Myocyte (in vitro differentiated cells): Measurements from ENCODE around the gene IMMP2L. TPM values are rescaled to one million over a fixed set of nuclear protein-coding genes. Genes with fewer than 3 reads are reported as not detected.
"Not testable (repeated sequence)": the region's sequence is repeated elsewhere in the genome, so short reads cannot be mapped to it uniquely, and the experiment has no call there.

ENCODE experiments used
- DNase-seq: peaks from one replicate; pipeline ENCODE4 v3.0.0-alpha.2; 2012; ENCODE audit warnings: low read depth
- total RNA-seq: library from RNA; depleted of rRNA; stranded (reverse); fragments of >200 nt; gene quantifications from 2 replicates; pipeline ENCODE4 v1.2.3, GENCODE V29; 2014

Gene IMMP2L
- total RNA-seq, 1 donor from 2014 or later, result 12.8 TPM

- no peak for DNase-seq
These were observed 210.0 kb downstream of the IMMP2L start for GRCh38 chr7:111352319-111352718.

- no peak for DNase-seq
These were observed 216.1 kb downstream of the IMMP2L start for GRCh38 chr7:111346219-111346618.

DNA sequence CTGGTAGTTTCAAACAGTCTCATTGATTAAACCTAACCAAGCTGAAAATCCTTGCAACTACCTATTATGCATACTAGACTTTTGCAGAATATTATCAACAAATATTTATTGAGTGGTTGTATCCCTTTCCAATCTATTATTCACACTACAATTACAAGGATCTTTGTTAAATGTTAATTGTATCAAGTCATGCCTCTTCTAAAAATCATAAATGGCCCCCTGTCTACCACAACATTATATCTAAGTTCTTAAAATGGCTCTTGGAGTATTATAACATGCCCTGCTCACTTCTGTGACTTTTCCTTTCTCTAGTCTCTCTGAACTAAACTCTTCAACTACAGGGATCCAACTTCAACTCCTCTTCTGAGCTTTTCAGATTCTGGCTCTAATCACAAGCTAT lies 219.3 kb downstream of the IMMP2L start:
- no peak for DNase-seq

DNA sequence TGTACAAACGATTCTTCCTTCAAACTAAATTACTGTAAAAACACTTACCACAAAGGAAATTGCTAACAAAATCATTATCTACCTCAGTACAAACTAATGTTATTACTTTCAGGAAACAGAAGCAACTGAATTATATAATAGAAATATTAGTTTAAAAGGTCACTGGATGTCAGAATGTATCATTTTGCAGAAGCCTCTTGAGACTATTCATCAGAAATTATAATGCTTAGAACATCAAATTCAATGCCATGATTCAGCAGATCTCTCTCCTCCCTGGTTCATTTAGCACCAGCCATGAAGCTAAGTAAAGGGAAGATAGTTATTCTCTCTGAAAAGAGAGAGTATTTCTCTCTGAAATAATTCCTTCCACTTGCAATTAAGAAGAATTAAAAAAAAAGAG lies 223.3 kb downstream of the IMMP2L start:
- no peak for DNase-seq

- DNase-seq, result no peak
These were observed 229.3 kb downstream of the IMMP2L start for GRCh38 chr7:111333010-111333409.

GRCh38 chr7:111330235-111330523 lies 232.1 kb downstream of the IMMP2L start:
- no peak for DNase-seq

DNA sequence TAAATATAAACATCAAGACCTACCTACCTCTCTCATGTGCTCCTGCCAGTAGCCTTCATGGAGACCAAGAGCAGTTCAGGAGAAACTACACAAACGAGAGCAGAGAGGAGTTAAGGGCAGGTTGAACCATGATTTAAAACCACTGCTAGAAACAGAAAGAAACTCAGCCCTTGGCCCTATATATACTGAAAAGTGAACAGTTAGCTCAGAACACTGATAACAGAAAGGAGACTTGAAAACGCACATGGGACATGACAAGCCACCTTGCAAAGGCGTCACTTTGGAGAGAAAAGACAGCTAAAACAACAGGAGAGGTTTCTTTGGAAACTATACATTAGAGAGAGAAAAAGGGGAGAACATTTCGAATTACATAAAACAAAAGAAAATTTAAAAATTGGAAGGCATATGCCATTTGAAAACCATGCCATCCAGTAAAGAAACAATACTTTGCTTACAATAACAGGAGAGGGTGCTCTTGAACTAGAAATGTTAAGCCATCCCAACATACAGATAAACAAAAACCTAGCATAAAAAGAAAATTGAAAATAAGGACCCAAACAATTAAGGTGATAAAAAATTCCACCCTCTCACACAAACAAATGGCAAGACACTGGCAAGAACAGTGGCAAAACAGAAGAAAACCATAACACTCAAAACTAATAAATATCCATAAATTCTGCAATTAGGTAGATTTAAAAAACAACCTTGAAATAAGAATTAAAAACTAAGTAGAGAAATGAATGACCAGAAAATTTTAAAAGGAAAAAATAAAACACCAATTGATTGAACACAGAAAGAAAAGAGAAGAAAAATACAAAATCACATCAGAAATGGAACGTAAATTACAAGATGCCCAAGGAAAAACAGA lies 232.7 kb downstream of the IMMP2L start:
- peak; percentile 19 for DNase-seq

- DNase-seq, result no peak
These were observed 233.8 kb downstream of the IMMP2L start for GRCh38 chr7:111328487-111328886.

DNA sequence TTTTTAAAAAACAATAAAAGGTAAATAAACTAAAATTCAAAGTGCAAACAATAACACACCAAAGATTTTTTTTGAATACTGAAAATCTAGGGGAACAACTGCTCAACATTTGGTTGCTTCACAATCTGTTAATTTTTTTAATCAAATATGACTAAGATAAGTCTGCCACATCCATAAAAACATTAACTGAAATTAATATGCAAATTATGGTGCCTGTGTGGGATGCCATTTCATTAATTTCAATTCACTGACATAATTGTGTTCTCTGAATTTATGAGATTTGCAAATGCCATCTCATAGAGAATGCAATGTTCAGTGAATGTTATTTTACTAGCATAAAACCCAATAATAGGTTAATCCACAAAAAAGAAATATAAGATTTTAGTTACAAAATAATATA lies 237.5 kb downstream of the IMMP2L start:
- DNase-seq, result no peak

DNA sequence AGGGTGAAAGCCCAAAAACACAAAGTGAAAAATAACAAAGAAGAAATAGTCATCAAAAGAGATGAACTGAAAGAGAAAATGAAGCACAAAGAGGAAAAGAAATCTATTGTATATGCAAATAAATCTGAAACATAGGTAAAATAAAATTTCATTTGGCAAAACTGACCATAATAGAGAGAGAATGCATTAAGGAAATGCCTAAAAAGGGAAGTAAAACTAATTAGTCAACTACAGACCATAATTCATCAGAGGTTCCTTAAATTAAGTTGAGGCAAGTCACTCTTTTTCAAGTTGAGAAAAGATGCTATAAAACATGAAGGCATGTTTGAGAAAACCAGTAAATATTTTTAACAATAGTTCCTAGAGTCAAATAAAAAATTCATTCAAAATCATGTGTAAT lies 238.1 kb downstream of the IMMP2L start:
- DNase-seq, result no peak

DNA sequence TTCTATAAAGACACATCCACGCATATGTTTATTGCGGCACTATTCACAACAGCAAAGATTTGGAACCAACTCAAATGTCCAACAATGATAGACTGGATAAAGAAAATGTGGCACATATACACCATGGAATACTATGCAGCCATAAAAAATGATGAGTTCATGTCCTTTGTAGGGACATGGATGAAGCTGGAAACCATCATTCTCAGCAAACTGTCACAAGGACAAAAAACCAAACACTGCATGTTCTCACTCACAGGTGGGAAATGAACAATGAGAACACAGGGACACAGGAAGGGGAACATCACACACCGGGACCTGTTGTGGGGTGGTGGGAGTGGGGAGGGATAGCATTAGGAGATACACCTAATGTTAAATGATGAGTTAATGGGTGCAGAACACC lies 238.6 kb downstream of the IMMP2L start:
- DNase-seq, result not testable (repeated sequence)

DNA sequence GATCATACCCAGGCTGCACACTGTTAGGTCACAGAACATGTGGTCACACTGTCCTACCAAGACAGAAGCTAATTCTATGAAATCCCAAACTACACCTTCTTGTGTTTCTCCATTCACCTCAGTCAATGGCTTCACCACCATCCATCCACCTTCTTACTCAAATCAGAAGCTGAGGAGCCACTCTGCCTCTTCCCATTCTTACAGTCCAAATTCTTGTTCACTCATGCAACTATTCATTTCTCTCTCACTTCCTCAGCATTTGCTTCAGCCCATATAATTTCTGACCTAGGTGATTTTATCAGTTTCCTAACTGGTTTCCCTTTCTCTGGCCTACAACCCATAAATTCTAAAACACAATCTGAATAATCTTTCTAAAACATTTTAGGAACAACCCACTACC lies 242.2 kb downstream of the IMMP2L start:
- DNase-seq, result no peak

- peak; percentile 5 for DNase-seq
These were observed 249.3 kb downstream of the IMMP2L start for GRCh38 chr7:111312966-111313365.

GRCh38 chr7:111308691-111309090 lies 253.6 kb downstream of the IMMP2L start:
- peak; percentile 26 for DNase-seq

GRCh38 chr7:111301891-111302290 lies 260.4 kb downstream of the IMMP2L start:
- DNase-seq, result no peak

GRCh38 chr7:111294494-111294893 lies 267.8 kb downstream of the IMMP2L start:
- DNase-seq, result no peak

- DNase-seq, result peak; percentile 76
These were observed 270.2 kb downstream of the IMMP2L start for GRCh38 chr7:111292026-111292470.

- DNase-seq, result no peak
These were observed 271.3 kb downstream of the IMMP2L start for GRCh38 chr7:111290982-111291381.

- no peak for DNase-seq
These were observed 271.9 kb downstream of the IMMP2L start for GRCh38 chr7:111290419-111290818.

DNA sequence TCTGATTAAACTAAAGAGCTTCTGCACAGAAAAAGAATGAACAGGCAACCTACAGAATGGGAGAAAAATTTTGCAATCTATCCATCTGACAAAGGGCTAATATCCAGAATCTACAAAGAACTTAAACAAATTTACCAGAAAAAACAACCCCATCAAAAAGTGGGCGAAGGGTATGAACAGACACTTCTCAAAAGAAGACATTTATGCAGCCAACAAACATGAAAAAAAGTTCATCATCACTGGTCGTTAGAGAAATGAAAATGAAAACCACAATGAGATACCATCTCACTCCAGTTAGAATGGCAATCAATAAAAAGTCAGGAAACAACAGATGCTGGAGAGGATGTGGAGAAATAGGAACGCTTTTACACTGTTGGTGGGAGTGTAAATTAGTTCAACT lies 273.9 kb downstream of the IMMP2L start:
- DNase-seq, result not testable (repeated sequence)

- DNase-seq, result no peak
These were observed 279.7 kb downstream of the IMMP2L start for GRCh38 chr7:111282626-111283025.

DNA sequence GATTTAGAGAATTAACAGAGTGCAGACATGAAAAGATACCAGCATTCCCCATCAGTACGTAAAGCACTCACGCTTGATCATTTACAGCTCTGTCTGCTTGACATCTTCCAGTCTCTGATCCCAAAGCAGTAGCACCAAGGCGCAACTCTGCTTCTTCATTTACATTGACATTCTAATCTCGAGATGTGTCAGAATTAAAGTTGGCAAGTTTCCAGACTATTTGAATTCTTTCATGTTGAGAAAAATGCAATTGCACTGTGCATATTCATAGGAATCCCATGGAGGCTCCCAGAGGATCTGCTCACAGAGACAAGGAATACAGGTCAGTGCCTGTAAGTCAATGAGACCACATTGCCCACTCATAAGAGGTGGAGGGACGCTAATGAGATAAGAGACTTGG lies 287.4 kb downstream of the IMMP2L start:
- no peak for DNase-seq

DNA sequence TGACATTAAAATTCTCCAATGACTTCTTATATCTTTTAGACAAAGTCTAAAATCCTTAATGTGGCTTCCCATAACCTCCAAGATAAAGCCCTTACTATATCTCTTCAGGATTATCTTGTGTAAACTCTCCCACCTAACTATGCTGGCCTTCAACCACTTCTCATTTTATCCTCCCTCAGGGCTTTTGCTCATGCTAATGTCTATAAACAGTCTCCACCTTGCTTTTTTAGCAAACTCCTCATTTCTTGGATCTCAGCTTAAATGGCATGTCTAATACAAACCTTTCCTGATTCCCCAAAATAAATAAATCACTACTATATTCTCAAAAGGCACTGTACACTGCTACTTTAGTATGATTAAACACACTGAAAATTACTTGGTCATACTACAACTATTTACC lies 290.2 kb downstream of the IMMP2L start:
- DNase-seq, result no peak
